B cell (primary cell): ENCODE results near the gene MAP3K4. TPM values are rescaled to one million over a fixed set of nuclear protein-coding genes. Genes with fewer than 3 reads are reported as not detected.

Experiments used
- ATAC-seq: fragments of 200-7000 bp; cut with Tn5 transposase; one replicate; pipeline ENCODE4 v1.10.0; 2021; ENCODE audit warnings: low read depth, mild to moderate bottlenecking, moderate number of reproducible peaks, moderate library complexity
- CTCF ChIA-PET: fragments of 350-600 bp; sonication (Branson Sonifier 250); formaldehyde crosslinking; loops from one replicate; lab custom pipeline; 2021; ENCODE audit warnings: antibody characterized with exemption, inconsistent platforms; lab: Charles Lee
- POLR2A ChIA-PET: fragments of 350-600 bp; sonication (Branson Sonifier 250); formaldehyde crosslinking; loops from one replicate; lab custom pipeline; 2021; ENCODE audit warnings: antibody characterized with exemption; lab: Charles Lee
- DNase-seq: peaks from one replicate; pipeline ENCODE4 v3.0.0; 2013
- H2AFZ ChIP-seq: 2 replicates; pipeline ENCODE4 v1.6.1; 2012; ENCODE audit warnings: mild to moderate bottlenecking, low read depth, low read length; ENCODE audit not compliant: insufficient read depth, poor library complexity, severe bottlenecking
- H3K27ac ChIP-seq, 2 donors: 1 replicate in 1 of 2; 2 replicates in 1 of 2; pipeline ENCODE4 v1.5.1; 2012 to 2013; ENCODE audit warnings: low read length in 2 of 2, mild to moderate bottlenecking in 2 of 2, moderate library complexity in 1 of 2
- H3K27me3 ChIP-seq, 4 experiments: fragments of 200-600 bp in 1 of 4; sonication (generic) in 1 of 4; replicated peaks in 1 of 4; 1 replicate in 2 of 4; 2 replicates in 2 of 4; pipeline versions ENCODE4 v1.6.1 to v1.7.0; 2013 to 2016; ENCODE audit warnings: low read length in 3 of 4, mild to moderate bottlenecking in 2 of 4, mixed read lengths in 1 of 4, moderate library complexity in 1 of 4; ENCODE audit not compliant: insufficient read depth in 4 of 4, control insufficient read depth in 3 of 4; ENCODE audit errors: control extremely low read depth in 1 of 4
- H3K36me3 ChIP-seq, 2 experiments: replicated peaks in 1 of 2; 1 replicate in 1 of 2; 2 replicates in 1 of 2; pipeline versions ENCODE4 v1.6.1 to v1.7.1; 2013; ENCODE audit warnings: low read length in 1 of 2; ENCODE audit not compliant: insufficient read depth in 2 of 2, control insufficient read depth in 1 of 2; ENCODE audit errors: control extremely low read depth in 1 of 2, extremely low read depth in 1 of 2
- H3K4me1 ChIP-seq, 2 donors: fragments of 200-600 bp in 1 of 2; sonication (generic) in 1 of 2; 1 replicate in 1 of 2; 2 replicates in 1 of 2; pipeline versions ENCODE4 v1.5.1 to v1.6.1; 2013 to 2017; ENCODE audit warnings: low read length in 2 of 2; ENCODE audit not compliant: control insufficient read depth in 2 of 2, insufficient read depth in 2 of 2
- H3K4me2 ChIP-seq: replicated peaks from 2 replicates; pipeline ENCODE3; 2012; ENCODE audit warnings: mild to moderate bottlenecking, low read depth, low read length; ENCODE audit not compliant: poor library complexity, severe bottlenecking
- H3K4me3 ChIP-seq, 5 experiments: fragments of 200-600 bp in 1 of 5; sonication (generic) in 1 of 5; 1 replicate in 3 of 5; 2 replicates in 2 of 5; pipeline versions ENCODE4 v1.5.1 to v1.7.0; 2011 to 2016; ENCODE audit warnings: low read length in 4 of 5, mild to moderate bottlenecking in 4 of 5, low read depth in 2 of 5, control low read depth in 1 of 5, moderate library complexity in 1 of 5; ENCODE audit not compliant: insufficient read depth in 1 of 5; ENCODE audit errors: control extremely low read depth in 1 of 5, extremely low read depth in 1 of 5
- H3K79me2 ChIP-seq: fragments of 200-600 bp; sonication (generic); one replicate; pipeline ENCODE4 v1.6.0; 2016; ENCODE audit warnings: low read length; ENCODE audit not compliant: control insufficient read depth, insufficient read depth
- H3K9ac ChIP-seq: fragments of 200-600 bp; sonication (generic); 2 replicates; pipeline ENCODE4 v1.6.1; 2017; ENCODE audit warnings: mild to moderate bottlenecking, low read length, moderate library complexity
- H3K9me3 ChIP-seq, 3 donors: one replicate each; pipeline versions ENCODE4 v1.6.1 to v1.7.1; 2013; ENCODE audit warnings: low read length in 2 of 3; ENCODE audit not compliant: control insufficient read depth in 2 of 3, insufficient read depth in 1 of 3; ENCODE audit errors: control extremely low read depth in 1 of 3
- H4K20me1 ChIP-seq: 2 replicates; pipeline ENCODE4 v1.6.0; 2012; ENCODE audit warnings: mild to moderate bottlenecking, low read length; ENCODE audit not compliant: insufficient read depth, control insufficient read depth, poor library complexity, severe bottlenecking
- H3K27ac Mint-ChIP-seq: one replicate; pipeline ENCODE4 v1.8.0; 2021; ENCODE audit warnings: mixed read lengths
- H3K27me3 Mint-ChIP-seq: one replicate; pipeline ENCODE4 v1.8.0; 2021; ENCODE audit warnings: mixed read lengths
- H3K4me1 Mint-ChIP-seq: one replicate; pipeline ENCODE4 v1.8.0; 2021; ENCODE audit warnings: mixed read lengths
- H3K4me3 Mint-ChIP-seq: one replicate; pipeline ENCODE4 v1.8.0; 2021; ENCODE audit warnings: mixed read lengths
- H3K9me3 Mint-ChIP-seq: one replicate; pipeline ENCODE4 v1.8.0; 2022; ENCODE audit warnings: mixed read lengths; ENCODE audit not compliant: insufficient read depth
- EZH2 ChIP-seq: IDR thresholded peaks from 2 replicates; pipeline ENCODE4 v1.6.1; 2012; ENCODE audit warnings: borderline replicate concordance, low read depth, mild to moderate bottlenecking, moderate library complexity, low read length; ENCODE audit not compliant: insufficient read depth, poor library complexity, severe bottlenecking
- WGBS: methylation state at CpG from one replicate; pipeline ENCODE4 v1.1.5; 2013; ENCODE audit warnings: missing lambda C conversion rate; ENCODE audit not compliant: insufficient coverage; 5-methylcytosine and 5-hydroxymethylcytosine counted together
- intact Hi-C: fragments of 100-400 bp; cut with micrococcal nuclease; formaldehyde crosslinking; loops from one replicate; pipeline ENCODE4 v1.10.0; 2022
- polyA plus RNA-seq: library from polyadenylated mRNA; depleted of rRNA; stranded (reverse); fragments of >200 nt; gene quantifications from 2 replicates; pipeline ENCODE4 v1.2.3, GENCODE V29; 2012
- total RNA-seq, 2 donors: library from RNA; stranded (reverse); fragments of 120-200 nt in 1 of 2; gene quantifications; 1 replicate in 1 of 2; 2 replicates in 1 of 2; pipeline versions ENCODE4 v1.2.3 to v1.2.4, GENCODE V29; 2013 to 2022
- TF ChIP-seq, protein P1 (sequence below): fragments of 200-600 bp; IDR thresholded peaks from one replicate; pipeline ENCODE4 v1.8.0; 2022; ENCODE audit warnings: antibody characterized with exemption, mild to moderate bottlenecking

MAP3K4 gene
- total and polyA plus RNA-seq, 2 donors (not counting 1 experiment from before 2014, with no cell fraction given), result 24.4 to 105 TPM

DNA sequence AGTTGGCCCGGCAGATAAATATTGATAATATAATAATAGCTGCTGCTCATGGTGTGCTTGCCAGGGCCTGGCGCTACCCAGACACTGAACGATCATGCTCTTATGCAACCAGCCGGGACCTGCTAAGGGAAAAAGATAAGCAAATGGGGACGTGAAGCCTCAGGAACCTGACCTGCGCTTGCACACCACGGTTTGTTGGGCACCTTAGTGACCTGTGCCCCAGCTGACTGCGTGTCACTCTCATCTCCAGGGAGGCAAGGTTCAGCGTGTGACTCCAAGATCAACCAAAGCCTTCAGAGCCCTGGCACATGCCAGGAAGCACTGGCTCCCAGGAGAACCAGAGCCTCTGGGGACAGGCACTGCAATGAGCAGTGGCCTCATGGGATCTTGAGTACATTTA is 171.2 kb downstream of the MAP3K4 start:
- no peak overlapping the region for H3K4me2 ChIP-seq
- ATAC-seq (no peak), DNase-seq (no peak)
- Mint-ChIP-seq H3K4me1 (no peaks in the 10 kb centered on the region), H3K27ac (no peak overlapping the region), H3K4me3 (no peak overlapping the region), H3K9me3 (no peaks in the 10 kb centered on the region), H3K27me3 (no peaks in the 10 kb centered on the region)
- H3K4me3 ChIP-seq, result no peak overlapping the region
- H2AFZ ChIP-seq, result no peak overlapping the region
- no peak overlapping the region for H3K27ac ChIP-seq
- WGBS, result 81% methylated on average over 7 of the region's 9 CpGs
- H3K36me3 ChIP-seq, result peaks cover 1 to 6% of the 10 kb centered on the region in 2 experiments
- no peaks in the 10 kb centered on the region for H3K27me3 ChIP-seq
- no peaks in the 10 kb centered on the region for H3K4me1 ChIP-seq
- TF ChIP-seq, protein P1, sequence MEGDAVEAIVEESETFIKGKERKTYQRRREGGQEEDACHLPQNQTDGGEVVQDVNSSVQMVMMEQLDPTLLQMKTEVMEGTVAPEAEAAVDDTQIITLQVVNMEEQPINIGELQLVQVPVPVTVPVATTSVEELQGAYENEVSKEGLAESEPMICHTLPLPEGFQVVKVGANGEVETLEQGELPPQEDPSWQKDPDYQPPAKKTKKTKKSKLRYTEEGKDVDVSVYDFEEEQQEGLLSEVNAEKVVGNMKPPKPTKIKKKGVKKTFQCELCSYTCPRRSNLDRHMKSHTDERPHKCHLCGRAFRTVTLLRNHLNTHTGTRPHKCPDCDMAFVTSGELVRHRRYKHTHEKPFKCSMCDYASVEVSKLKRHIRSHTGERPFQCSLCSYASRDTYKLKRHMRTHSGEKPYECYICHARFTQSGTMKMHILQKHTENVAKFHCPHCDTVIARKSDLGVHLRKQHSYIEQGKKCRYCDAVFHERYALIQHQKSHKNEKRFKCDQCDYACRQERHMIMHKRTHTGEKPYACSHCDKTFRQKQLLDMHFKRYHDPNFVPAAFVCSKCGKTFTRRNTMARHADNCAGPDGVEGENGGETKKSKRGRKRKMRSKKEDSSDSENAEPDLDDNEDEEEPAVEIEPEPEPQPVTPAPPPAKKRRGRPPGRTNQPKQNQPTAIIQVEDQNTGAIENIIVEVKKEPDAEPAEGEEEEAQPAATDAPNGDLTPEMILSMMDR, result no peak
- TF ChIP-seq EZH2, result no peak
- H3K9me3 ChIP-seq, result no peaks in the 10 kb centered on the region
- ChIA-PET POLR2A (no interaction called here), CTCF (interaction anchor here (0.8 kb wide), 1 partner anchor 10 kb away, joined by 3 read pairs; no protein-coding TSS in a partner anchor)
- no peaks in the 10 kb centered on the region for H3K79me2 ChIP-seq
- H4K20me1 ChIP-seq, result no peaks in the 10 kb centered on the region
- intact Hi-C loops, result no loop called here
- no peak overlapping the region for H3K9ac ChIP-seq

DNA sequence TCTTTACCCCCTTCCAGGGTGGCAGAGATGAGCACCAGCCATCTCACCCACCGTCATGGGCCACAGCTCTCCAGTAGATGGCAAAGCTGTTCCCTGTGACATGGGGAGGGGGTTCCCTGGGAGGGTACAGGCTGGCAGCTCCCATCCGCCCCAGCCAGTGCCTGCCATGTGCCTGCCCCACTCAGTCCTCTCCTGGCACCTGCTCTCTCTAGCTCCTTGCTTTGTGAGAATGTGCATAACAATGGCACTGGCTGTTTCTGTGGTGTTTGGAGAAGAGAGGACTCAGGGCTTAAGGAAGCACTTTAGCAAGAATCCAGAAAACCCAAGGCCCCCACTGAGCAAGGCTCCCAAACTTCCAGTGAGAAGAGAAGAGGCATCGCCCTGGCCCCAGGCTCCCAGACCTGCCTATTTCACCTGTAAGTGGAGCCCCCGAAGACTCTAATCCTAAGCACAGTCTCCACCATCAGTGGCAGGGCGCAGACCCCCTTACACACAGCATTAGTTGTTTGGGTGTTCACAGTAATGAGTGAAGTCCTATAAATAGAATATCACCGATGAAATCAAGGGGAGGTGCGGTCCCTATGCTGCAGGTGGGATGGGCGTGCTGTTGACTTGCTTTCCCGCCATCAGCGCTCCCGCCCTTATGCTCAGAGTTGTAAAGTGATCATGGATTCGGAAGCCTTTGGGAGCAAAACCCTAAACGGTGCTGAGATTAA is 172.1 kb downstream of the MAP3K4 start:
- H3K27ac Mint-ChIP-seq, result no peak overlapping the region
- ChIA-PET CTCF (no interaction called here), POLR2A (no interaction called here)
- Histone ChIP-seq H3K4me3 (no peak overlapping the region), H3K4me1 (peaks cover 2 to 3% of the 10 kb centered on the region in 2 donors), H3K36me3 (peaks cover 1 to 6% of the 10 kb centered on the region in 2 experiments), H3K9ac (no peak overlapping the region), H3K27ac (no peak overlapping the region), H3K79me2 (no peaks in the 10 kb centered on the region), H3K9me3 (no peaks in the 10 kb centered on the region), H2AFZ (no peak overlapping the region), H3K27me3 (no peaks in the 10 kb centered on the region), H4K20me1 (no peaks in the 10 kb centered on the region), H3K4me2 (no peak overlapping the region)
- intact Hi-C loops, result no loop called here
- H3K4me1 Mint-ChIP-seq, result peaks cover 3% of the 10 kb centered on the region
- TF ChIP-seq, protein P1, result no peak
- no peak for TF ChIP-seq EZH2
- ATAC-seq, result no peak
- WGBS, result 98% methylated on average over 6 of the region's 13 CpGs
- no peak overlapping the region for H3K4me3 Mint-ChIP-seq
- H3K27me3 Mint-ChIP-seq, result no peaks in the 10 kb centered on the region
- no peak for DNase-seq
- H3K9me3 Mint-ChIP-seq, result no peaks in the 10 kb centered on the region
